Measurements from ENCODE around the gene MLC1.
A peak's percentile ranks its signal among the peaks of the same experiment; 100 is the strongest.

The MLC1 gene

GRCh38 chr22:50010676-50011446, 74.4 kb downstream of the MLC1 start:
- Mint-ChIP-seq H3K36me3 (no peaks in the 10 kb centered on the region), H3K9me3 (no peaks in the 10 kb centered on the region), H3K27ac (peak overlapping the region; percentile 93), H3K4me1 (peaks cover 29% of the 10 kb centered on the region), H3K27me3 (peaks cover 10% of the 10 kb centered on the region), H3K4me3 (peak overlapping the region; percentile 80)
- DNase-seq (ENCODE audit: low spot score in 2 of 2) (peak; percentile 65 to 74), ATAC-seq (ENCODE audit: low read depth) (peak; percentile 92)

- peak; percentile 1 for ATAC-seq (ENCODE audit: low read depth)
- peaks cover 23% of the 10 kb centered on the region for H3K4me1 Mint-ChIP-seq
Observed at GRCh38 chr22:50009765-50010675, 75.2 kb downstream of the MLC1 start.

More at GRCh38 chr22:50009765-50010675, 75.2 kb downstream of the MLC1 start:
- no peaks in the 10 kb centered on the region for H3K36me3 Mint-ChIP-seq
- no peak overlapping the region for H3K27ac Mint-ChIP-seq
- peak overlapping the region; percentile 55 for H3K4me3 Mint-ChIP-seq
- no peaks in the 10 kb centered on the region for H3K9me3 Mint-ChIP-seq
- DNase-seq (ENCODE audit: low spot score in 2 of 2): no peak
- H3K27me3 Mint-ChIP-seq: peaks cover 10% of the 10 kb centered on the region

Measured in memory B cell (primary cell).